Natural killer cell treated with Interleukin-12 subunit alpha and Interleukin-12 subunit beta and Interleukin-15 and Interleukin-18, amount 100 ng/mL, for 72 hours (primary cell): Measurements from ENCODE around the gene MGAT1. TPM values are rescaled to one million over a fixed set of nuclear protein-coding genes. Genes with fewer than 3 reads are reported as not detected.
"Not testable (repeated sequence)": the region's sequence is repeated elsewhere in the genome, so short reads cannot be mapped to it uniquely, and the experiment has no call there.

ENCODE experiments used
- ATAC-seq, 2 donors: fragments of 150-1000 bp; cut with Tn5 transposase in 1 of 2; sonication (Bioruptor Pico), chemical (Tn5 transposase) in 1 of 2; 2 replicates each; pipeline ENCODE4 v1.10.0; 2021
- DNase-seq: peaks from one replicate; pipeline ENCODE4 v3.0.0; 2022; ENCODE audit warnings: low spot score
- H3K27ac Mint-ChIP-seq, 2 donors: 1 replicate in 1 of 2; 2 replicates in 1 of 2; pipeline ENCODE4 v1.8.0; 2022; ENCODE audit warnings: mixed read lengths in 2 of 2, mild to moderate bottlenecking in 1 of 2, moderate library complexity in 1 of 2
- H3K27me3 Mint-ChIP-seq, 2 donors: 1 replicate in 1 of 2; 2 replicates in 1 of 2; pipeline ENCODE4 v1.8.0; 2022; ENCODE audit warnings: mixed read lengths in 2 of 2
- H3K36me3 Mint-ChIP-seq: one replicate; pipeline ENCODE4 v1.8.0; 2022; ENCODE audit warnings: mixed read lengths
- H3K4me1 Mint-ChIP-seq, 2 donors: 1 replicate in 1 of 2; 2 replicates in 1 of 2; pipeline ENCODE4 v1.8.0; 2022; ENCODE audit warnings: low read depth in 2 of 2, mixed read lengths in 2 of 2, mild to moderate bottlenecking in 1 of 2
- H3K4me3 Mint-ChIP-seq: one replicate; pipeline ENCODE4 v1.8.0; 2022; ENCODE audit warnings: mixed read lengths
- H3K9me3 Mint-ChIP-seq: 2 replicates; pipeline ENCODE4 v1.8.0; 2022; ENCODE audit warnings: mixed read lengths
- total RNA-seq, 2 donors: library from RNA; stranded (reverse); gene quantifications; one replicate each; pipeline ENCODE4 v1.2.3, GENCODE V29; 2022

Gene MGAT1
- total RNA-seq, 2 donors from 2014 or later = 141 to 157 TPM

GRCh38 chr5:180779985-180780610, 22.5 kb downstream of the MGAT1 start:
- Mint-ChIP-seq H3K9me3 (no peaks in the 10 kb centered on the region), H3K27me3 (no peaks in the 10 kb centered on the region), H3K36me3 (no peaks in the 10 kb centered on the region), H3K4me3 (no peak overlapping the region), H3K27ac (peak overlapping the region in 1 of 2 donors; percentile 14), H3K4me1 (peaks cover 0 to 3% of the 10 kb centered on the region in 2 donors)
- no peak for DNase-seq
- no peak for ATAC-seq

- Mint-ChIP-seq H3K4me3 (no peak overlapping the region), H3K36me3 (no peaks in the 10 kb centered on the region), H3K27me3 (peaks cover 6 to 17% of the 10 kb centered on the region in 2 donors), H3K9me3 (no peaks in the 10 kb centered on the region), H3K4me1 (no peaks in the 10 kb centered on the region), H3K27ac (no peak overlapping the region)
- no peak for DNase-seq
- no peak for ATAC-seq
Measured at GRCh38 chr5:180777475-180777874, 25.1 kb downstream of the MGAT1 start.

GRCh38 chr5:180776376-180776775, 26.2 kb downstream of the MGAT1 start:
- Mint-ChIP-seq H3K4me1 (no peaks in the 10 kb centered on the region), H3K4me3 (no peak overlapping the region), H3K27me3 (peaks cover 6 to 18% of the 10 kb centered on the region in 2 donors), H3K36me3 (peaks cover 4% of the 10 kb centered on the region), H3K27ac (no peak overlapping the region), H3K9me3 (no peaks in the 10 kb centered on the region)
- no peak for ATAC-seq
- no peak for DNase-seq

- no peak overlapping the region for H3K4me3 Mint-ChIP-seq
- no peaks in the 10 kb centered on the region for H3K9me3 Mint-ChIP-seq
- H3K36me3 Mint-ChIP-seq = peaks cover 4% of the 10 kb centered on the region
- DNase-seq (no peak), ATAC-seq (no peak)
- H3K4me1 Mint-ChIP-seq = no peaks in the 10 kb centered on the region
- no peak overlapping the region for H3K27ac Mint-ChIP-seq
- peaks cover 6 to 18% of the 10 kb centered on the region in 2 donors for H3K27me3 Mint-ChIP-seq
Measured at GRCh38 chr5:180775624-180776023, 27.0 kb downstream of the MGAT1 start.

GRCh38 chr5:180771839-180772238, 30.8 kb downstream of the MGAT1 start:
- H3K36me3 Mint-ChIP-seq = peaks cover 4% of the 10 kb centered on the region
- H3K4me3 Mint-ChIP-seq = no peak overlapping the region
- no peaks in the 10 kb centered on the region for H3K4me1 Mint-ChIP-seq
- peaks cover 11 to 23% of the 10 kb centered on the region in 2 donors for H3K27me3 Mint-ChIP-seq
- H3K27ac Mint-ChIP-seq = no peak overlapping the region
- ATAC-seq = no peak
- no peaks in the 10 kb centered on the region for H3K9me3 Mint-ChIP-seq
- DNase-seq = no peak

GRCh38 chr5:180769821-180770220, 32.8 kb downstream of the MGAT1 start:
- no peaks in the 10 kb centered on the region for H3K4me1 Mint-ChIP-seq
- peaks cover 4% of the 10 kb centered on the region for H3K36me3 Mint-ChIP-seq
- peaks cover 21 to 30% of the 10 kb centered on the region in 2 donors for H3K27me3 Mint-ChIP-seq
- no peak for ATAC-seq
- no peak for DNase-seq
- no peak overlapping the region for H3K4me3 Mint-ChIP-seq
- no peak overlapping the region for H3K27ac Mint-ChIP-seq
- H3K9me3 Mint-ChIP-seq = no peaks in the 10 kb centered on the region

GRCh38 chr5:180755601-180756000, 47.0 kb downstream of the MGAT1 start:
- ATAC-seq = no peak
- Mint-ChIP-seq H3K27me3 (peaks cover 14 to 34% of the 10 kb centered on the region in 2 donors), H3K4me3 (no peak overlapping the region), H3K27ac (no peak overlapping the region), H3K4me1 (no peaks in the 10 kb centered on the region), H3K36me3 (peaks cover 13% of the 10 kb centered on the region), H3K9me3 (peaks cover 3% of the 10 kb centered on the region)
- no peak for DNase-seq

GRCh38 chr5:180744253-180744652, 58.4 kb downstream of the MGAT1 start:
- peaks cover 16 to 23% of the 10 kb centered on the region in 2 donors for H3K27me3 Mint-ChIP-seq
- H3K4me1 Mint-ChIP-seq = no peaks in the 10 kb centered on the region
- no peaks in the 10 kb centered on the region for H3K9me3 Mint-ChIP-seq
- H3K4me3 Mint-ChIP-seq = no peak overlapping the region
- H3K27ac Mint-ChIP-seq = no peak overlapping the region
- no peaks in the 10 kb centered on the region for H3K36me3 Mint-ChIP-seq
- no peak for DNase-seq
- no peak for ATAC-seq

- DNase-seq (no peak), ATAC-seq (no peak)
- Mint-ChIP-seq H3K36me3 (no peaks in the 10 kb centered on the region), H3K4me1 (no peaks in the 10 kb centered on the region), H3K27me3 (peaks cover 20 to 25% of the 10 kb centered on the region in 2 donors), H3K27ac (no peak overlapping the region), H3K4me3 (no peak overlapping the region), H3K9me3 (no peaks in the 10 kb centered on the region)
Measured at GRCh38 chr5:180742727-180743126, 59.9 kb downstream of the MGAT1 start.

- H3K36me3 Mint-ChIP-seq, H3K9me3 Mint-ChIP-seq, DNase-seq, ATAC-seq, H3K4me1 Mint-ChIP-seq, H3K4me3 Mint-ChIP-seq, H3K27ac Mint-ChIP-seq: not testable (repeated sequence)
- peaks cover 26 to 29% of the 10 kb centered on the region in 2 donors for H3K27me3 Mint-ChIP-seq
Measured at GRCh38 chr5:180740953-180741352, 61.7 kb downstream of the MGAT1 start.

GRCh38 chr5:180739958-180740357, 62.6 kb downstream of the MGAT1 start, which contains the start of gene OR2Y1:
OR2Y1 (minus strand) TSS chr5:180740058; CDS start chr5:180740058, 0 bp downstream.
- DNase-seq (no peak), ATAC-seq (no peak)
- H3K4me3 Mint-ChIP-seq = no peak within 1 kb of the TSS
- H3K4me1 Mint-ChIP-seq = no peaks in the 10 kb centered on the region
- H3K9me3 Mint-ChIP-seq = no peaks in the 10 kb centered on the region
- H3K27ac Mint-ChIP-seq = no peak within 1 kb of the TSS
- peaks cover 29 to 30% of the 10 kb centered on the region in 2 donors for H3K27me3 Mint-ChIP-seq
- no peaks in the 10 kb centered on the region for H3K36me3 Mint-ChIP-seq

- H3K9me3 Mint-ChIP-seq = no peaks in the 10 kb centered on the region
- H3K4me3 Mint-ChIP-seq = no peak overlapping the region
- no peak for DNase-seq
- H3K27ac Mint-ChIP-seq = no peak overlapping the region
- H3K27me3 Mint-ChIP-seq = peaks cover 30 to 31% of the 10 kb centered on the region in 2 donors
- H3K4me1 Mint-ChIP-seq = no peaks in the 10 kb centered on the region
- H3K36me3 Mint-ChIP-seq = no peaks in the 10 kb centered on the region
- ATAC-seq = peak in 1 of 2 donors; percentile 17
Measured at GRCh38 chr5:180739271-180739670, 63.3 kb downstream of the MGAT1 start.

- Mint-ChIP-seq H3K4me1 (no peaks in the 10 kb centered on the region), H3K4me3 (no peak overlapping the region)
- ATAC-seq = no peak
Measured at GRCh38 chr5:180736536-180736935, 66.1 kb downstream of the MGAT1 start.

More at GRCh38 chr5:180736536-180736935, 66.1 kb downstream of the MGAT1 start:
- H3K27me3 Mint-ChIP-seq = peaks cover 36 to 37% of the 10 kb centered on the region in 2 donors
- no peak overlapping the region for H3K27ac Mint-ChIP-seq
- no peaks in the 10 kb centered on the region for H3K9me3 Mint-ChIP-seq
- H3K36me3 Mint-ChIP-seq = no peaks in the 10 kb centered on the region
- DNase-seq = no peak
